Renal pelvis (tissue), 4 donors: ENCODE results near the gene WNT5B. TPM values are rescaled to one million over a fixed set of nuclear protein-coding genes. Genes with fewer than 3 reads are reported as not detected.
A peak's percentile ranks its signal among the peaks of the same experiment; 100 is the strongest.
"Not testable (repeated sequence)": the region's sequence is repeated elsewhere in the genome, so short reads cannot be mapped to it uniquely, and the experiment has no call there.

ENCODE experiments used
- DNase-seq: peaks from one replicate; pipeline ENCODE4 v3.0.0-alpha.2; 2013
- polyA plus RNA-seq, 3 donors: library from polyadenylated mRNA; unstranded; fragments of 120-200 nt; gene quantifications; one replicate each; pipeline ENCODE4 v1.2.1, GENCODE V29; 2013; ENCODE audit not compliant: insufficient read length in 3 of 3

Gene WNT5B
- polyA plus RNA-seq, 3 donors = 5.6 to 8.1 (median 6.4) TPM

DNA sequence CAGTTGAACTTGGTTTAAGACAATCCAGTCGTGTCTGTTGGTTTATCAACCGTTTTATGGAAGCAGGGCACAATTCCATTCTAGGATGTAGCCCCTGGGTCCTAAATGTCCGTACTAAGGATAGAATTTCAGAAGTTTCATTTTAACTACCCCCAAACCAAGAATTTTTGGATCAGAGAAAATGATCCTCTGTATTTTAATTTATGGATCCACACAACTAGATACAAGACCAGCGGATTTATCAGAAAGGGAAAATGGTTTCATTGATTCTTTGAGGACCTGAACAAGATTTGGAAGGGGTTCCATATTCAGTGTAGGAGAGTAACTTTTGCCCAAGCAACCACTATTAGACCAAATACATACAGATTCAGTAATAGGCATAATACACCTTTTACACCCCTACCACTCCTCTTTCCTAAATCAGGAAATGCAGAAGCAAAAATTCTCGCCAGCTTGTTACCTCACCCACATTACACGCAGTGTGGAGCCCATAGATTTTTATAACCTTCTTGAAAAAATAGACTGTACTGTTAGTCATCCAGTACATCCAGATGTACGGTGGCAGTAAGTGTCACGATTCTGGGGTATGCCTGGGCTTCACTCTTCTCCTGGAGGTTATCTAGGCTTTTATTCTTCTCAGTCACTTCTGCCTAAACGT lies 33.2 kb upstream of the WNT5B start:
- no peak for DNase-seq

DNA sequence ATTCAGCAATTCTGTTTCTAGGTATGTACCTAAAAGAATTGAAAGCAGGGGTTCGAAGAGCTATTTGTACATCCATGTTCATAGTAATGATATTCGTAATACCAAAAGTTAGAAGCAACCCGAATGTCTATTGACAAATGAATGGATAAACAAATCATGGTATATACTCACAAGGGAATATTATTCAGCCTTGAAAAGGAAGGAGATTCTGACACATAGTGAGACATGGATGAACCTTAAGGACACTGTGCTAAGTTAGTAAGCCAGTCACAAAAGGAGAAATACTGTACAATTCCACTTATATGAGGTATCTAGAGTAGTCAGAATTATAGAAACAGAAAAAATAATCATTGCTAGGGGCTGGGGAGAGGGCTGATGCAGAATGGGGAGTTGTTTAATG lies 30.3 kb upstream of the WNT5B start:
- DNase-seq = no peak

DNA sequence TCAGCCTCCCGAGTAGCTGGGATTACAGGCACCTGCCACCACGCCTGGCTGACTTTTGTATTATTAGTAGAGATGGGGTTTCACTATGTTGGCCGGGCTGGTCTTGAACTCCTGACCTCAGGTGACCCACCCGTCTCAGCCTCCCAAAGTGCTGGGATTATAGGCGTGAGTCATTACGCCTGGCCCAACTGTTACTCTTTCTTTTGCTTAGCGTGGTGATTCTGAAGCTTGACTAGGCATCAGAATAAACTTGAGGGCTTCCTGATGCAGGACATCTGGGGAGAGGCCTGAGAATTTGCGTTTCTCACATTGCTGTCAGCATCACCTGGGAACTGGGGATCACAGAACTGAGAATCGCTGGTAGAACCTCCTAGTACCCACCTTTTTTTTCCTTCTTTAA lies 26.3 kb upstream of the WNT5B start:
- DNase-seq = not testable (repeated sequence)

DNA sequence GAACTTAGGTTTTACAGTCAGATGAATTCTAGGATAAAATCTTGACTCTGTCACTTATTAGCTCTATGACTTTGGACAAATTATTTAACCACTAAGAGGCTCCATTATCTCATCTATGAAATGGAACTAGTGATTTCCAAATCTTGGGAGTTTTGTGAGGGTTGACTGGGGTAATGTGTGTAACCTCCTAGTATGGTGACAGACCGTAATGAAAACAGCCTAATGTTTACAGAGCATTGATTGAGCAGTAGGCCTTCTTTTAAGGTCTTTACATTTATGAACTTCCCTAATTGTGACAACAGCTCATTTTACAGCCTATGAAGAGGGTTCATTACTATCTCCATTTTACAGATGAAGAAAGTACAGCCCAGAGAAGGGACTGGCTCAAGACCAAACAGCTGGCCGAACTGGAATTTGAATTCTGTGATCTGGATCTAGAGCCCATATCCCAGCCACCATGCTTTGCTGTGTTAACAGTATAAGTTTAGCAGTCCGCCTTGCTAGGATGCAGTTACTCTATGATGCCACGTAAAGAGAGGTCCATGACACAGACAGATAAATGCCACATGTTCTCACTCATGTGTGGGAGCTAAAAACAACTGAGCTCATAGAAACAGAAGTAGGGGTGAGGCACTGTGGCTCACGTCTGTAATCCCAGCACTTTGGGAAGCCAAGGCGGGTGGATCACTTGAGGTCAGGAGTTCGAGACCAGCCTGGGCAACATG lies 25.6 kb upstream of the WNT5B start:
- no peak for DNase-seq

DNA sequence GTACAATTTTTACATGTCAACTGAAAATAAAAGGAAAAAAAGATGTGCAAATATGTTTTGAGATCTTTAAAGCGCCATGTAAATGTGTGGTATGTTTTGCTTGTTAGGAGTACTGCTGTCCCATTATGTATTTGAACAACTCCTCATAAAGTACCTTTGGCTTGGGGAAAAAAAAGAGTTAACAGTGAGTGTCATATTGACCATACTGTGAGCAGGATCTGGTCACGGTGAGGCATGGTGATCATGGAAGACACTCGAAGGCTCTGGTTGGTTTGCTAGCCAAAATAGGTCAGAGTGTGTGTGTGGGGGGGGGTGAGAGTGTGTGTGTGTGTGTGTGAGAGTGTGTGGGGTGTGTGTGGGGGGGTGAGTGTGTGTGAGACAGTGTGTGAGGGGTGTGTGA lies 24.6 kb upstream of the WNT5B start:
- DNase-seq = no peak

DNA sequence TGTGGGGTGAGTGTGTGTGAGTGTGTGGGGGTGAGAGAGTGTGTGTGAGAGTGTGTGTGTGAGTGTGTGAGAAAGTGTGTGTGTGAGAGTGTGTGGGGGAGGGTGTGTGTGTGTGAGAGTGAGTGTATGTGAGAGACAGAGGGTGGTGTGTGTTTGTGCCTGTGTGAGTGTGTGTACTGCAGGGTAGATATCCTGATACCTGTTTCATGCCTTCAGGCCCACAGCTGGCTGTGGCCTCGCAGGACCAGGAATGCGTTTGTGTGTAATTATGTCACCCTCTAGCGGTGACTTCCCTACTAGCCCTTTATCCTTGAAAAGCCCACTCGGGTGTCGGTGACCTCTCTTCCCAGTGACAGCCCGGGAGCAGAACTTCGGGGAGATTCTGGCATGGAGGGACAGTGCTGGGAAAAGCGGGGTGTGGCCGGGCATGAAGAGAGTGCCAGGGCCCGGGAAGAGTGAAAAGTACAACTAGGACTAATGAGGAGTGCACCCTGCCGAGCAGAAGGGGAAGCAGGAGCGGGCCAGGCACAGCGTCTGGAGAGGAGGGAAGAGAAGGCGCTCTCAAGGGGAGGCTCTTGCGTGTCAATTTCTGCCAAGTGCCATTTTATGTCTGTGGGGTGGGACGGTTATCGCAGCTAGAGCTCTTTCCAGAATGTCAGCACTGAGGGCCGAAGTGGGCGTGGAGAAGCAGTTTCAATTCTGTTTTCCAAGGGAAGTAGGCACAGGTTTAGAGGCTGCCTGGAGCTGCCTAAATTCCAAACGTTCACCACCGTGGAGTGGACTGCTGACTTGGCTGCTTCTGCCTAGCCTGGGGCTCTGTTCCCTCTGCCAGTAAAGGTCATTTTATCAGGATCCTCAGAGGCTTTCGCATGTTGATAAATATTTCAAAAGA lies 23.7 kb upstream of the WNT5B start:
- DNase-seq = peak; percentile 87

DNA sequence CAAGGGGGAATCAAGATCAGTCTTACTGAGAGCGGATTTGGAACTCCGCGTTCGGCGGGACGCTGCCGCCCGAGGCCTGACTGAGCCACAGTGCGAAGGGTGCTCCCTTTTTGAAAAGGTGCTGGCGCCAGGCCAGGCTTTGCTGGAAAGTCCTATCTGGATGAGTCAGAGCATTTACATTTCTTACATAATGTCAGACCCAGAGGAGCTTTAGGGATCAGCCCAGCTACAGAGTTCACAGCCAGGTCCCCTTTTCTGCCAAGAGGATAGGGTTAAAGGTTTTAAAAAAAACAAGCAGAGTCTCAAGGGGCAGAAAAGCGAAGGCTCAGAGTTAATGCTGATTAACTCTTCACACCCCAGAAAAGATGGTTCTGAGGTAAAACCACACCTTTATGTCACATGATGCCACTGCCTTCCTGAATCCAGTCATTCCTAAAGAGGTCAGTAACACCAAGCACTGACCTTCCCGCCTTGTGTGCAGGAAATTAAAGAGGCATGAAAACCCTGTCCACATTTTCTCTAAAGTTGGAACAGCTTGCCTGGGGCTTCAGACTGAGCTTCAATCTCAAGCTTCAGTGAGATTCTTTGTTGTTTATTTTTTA lies 22.9 kb upstream of the WNT5B start:
- no peak for DNase-seq

DNA sequence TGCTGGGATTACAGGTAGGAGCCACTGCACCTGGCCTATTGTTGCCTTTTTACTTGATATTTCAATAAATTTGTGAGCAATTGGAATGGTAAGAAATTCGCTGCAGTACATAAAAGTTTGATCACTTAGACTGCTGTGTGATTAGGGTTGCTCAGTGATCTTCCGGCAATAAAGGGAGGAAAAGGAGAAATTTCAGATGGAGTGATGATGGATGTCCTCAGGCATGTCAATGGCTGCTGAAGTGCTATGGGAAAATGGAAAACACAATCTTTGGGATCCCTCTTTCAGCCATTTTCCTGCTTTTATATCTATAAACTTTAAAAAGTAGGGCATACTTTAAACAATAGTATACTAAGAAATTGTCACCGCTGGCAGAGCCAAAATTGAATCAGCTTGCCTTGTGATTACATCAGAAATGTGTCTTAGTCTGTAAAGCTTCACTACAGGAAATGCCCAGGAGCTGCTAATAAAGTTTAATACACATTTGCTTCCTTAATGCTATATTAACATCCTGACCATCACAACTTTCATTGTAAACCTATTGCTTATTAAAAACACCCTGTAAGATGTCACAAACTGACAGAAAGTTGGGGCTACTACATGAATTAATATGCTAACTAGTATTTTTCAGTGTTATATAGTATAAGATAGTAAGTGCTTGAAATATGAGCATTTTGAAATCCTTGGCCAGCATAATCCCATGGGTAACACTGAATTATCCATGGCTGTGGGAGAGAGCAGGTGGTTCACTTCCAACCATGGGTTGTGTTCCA lies 20.9 kb upstream of the WNT5B start:
- DNase-seq = no peak

DNA sequence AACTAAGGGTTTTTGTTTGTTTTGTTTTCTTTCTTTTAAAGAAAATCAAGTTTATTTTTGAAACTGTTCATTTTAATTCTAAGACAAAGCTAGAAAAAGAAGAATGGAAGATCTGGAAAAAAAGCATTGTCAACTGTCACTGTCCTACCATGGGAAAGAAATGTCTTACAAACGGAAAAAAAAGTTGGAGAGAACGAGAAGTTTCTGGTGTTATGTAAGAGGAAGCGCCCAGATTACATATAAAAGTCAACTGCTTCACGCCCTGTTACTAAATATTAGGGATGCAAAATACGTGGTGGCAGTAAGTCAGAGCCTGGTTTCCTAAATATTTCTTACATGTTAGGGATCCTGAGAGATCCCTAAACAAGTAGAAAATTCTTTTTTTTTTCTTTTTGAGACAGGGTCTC lies 20.3 kb upstream of the WNT5B start:
- DNase-seq = no peak

DNA sequence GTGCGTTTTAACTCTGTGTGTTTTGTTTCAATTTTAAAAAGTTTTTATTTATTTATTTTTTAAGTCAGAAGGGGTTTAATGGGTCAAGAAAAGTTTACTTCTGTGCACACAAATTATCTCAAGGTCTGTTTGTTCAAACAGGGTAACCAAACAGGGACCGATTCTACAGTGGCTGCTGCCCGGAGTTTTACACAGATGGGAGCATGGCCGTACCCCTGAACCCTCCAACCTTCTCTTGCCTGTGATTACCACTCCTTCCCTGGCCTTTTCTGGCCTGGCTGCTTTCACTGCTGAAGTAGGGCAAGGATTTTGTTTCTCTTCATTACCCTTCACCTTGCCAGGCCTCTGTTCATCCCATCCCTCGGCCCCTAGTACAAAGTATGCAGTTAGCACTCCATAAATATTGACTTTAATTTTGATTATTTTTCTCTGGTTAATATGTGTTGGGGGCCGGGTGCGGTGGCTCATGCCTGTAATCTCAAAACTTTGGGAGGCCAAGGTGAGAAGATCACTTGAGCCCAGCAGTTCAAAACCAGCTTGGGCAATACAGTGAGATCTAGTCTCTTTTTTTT lies 18.9 kb upstream of the WNT5B start:
- no peak for DNase-seq

DNA sequence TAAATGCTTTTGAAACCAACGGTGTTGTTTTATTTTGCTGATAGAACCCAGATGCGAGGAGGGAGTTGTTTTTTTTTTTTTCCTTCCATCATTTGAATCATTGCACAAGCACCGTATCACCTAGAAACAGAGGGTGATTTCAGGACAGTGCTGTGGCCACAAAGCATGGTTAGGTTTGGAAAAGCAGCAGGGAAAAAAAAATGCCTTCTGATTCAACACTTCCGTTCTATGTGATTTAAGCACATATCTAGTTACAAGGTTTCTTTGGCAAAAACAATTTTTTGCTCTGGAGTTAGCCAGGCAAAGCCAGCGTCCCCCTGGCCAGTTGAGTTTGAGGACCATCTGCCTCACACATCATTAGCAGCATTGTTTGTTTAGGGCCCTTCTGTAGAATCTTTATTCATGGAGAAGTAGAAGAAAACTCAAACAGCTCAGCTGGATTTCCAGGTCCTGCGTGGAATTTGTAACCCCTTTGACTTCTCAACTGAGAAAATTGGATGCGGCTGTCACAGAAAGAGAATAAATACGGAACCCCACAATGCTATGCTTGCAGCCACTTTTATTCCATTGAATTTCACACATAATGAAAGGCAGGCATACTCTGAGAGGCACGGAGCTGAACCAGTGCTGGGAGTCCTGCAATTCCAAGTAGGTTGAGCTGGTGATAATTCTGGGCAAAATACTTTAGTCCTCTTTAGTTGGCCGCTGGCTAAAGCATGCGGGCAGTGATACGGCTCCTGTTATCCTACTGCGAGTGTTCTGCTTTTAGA lies 17.0 kb upstream of the WNT5B start:
- no peak for DNase-seq

DNA sequence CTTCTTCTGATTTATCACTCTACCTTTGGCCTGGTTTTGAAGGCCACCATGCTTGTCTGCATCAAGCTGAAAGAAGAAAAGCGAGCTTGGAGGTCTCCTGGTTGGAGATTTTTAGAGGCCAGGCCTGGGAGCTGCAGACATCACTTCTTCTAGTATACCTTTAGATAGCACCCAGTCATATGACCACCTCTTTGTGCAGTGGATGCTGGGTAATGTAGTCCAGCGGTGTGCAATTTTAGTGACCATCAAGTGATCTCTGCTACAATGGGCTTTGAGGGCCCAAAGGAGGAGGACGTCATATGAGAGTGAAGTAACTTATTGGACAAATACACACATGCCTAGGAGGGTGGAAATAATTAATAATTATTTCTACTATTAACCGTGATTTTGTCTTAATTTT lies 15.2 kb upstream of the WNT5B start:
- DNase-seq = no peak

DNA sequence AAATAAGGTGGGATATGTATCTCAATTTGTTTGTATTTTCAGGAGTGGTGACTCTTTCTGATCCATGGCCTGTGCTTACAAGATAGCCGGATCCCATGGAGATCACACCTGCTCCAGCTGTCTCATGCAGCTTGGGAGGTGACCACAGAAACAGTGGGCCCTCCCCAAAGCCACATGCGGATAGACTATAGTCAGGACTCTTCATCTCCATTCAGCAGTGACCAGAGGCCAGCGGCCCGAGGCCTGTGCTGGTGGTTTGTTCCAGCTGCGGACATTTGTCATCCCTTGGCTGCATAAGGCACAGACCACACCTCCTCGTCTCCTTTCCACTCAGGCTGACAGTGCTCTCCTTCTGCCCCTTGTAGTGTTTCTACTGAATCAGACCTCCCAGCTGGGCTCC lies 14.7 kb upstream of the WNT5B start:
- DNase-seq = no peak

DNA sequence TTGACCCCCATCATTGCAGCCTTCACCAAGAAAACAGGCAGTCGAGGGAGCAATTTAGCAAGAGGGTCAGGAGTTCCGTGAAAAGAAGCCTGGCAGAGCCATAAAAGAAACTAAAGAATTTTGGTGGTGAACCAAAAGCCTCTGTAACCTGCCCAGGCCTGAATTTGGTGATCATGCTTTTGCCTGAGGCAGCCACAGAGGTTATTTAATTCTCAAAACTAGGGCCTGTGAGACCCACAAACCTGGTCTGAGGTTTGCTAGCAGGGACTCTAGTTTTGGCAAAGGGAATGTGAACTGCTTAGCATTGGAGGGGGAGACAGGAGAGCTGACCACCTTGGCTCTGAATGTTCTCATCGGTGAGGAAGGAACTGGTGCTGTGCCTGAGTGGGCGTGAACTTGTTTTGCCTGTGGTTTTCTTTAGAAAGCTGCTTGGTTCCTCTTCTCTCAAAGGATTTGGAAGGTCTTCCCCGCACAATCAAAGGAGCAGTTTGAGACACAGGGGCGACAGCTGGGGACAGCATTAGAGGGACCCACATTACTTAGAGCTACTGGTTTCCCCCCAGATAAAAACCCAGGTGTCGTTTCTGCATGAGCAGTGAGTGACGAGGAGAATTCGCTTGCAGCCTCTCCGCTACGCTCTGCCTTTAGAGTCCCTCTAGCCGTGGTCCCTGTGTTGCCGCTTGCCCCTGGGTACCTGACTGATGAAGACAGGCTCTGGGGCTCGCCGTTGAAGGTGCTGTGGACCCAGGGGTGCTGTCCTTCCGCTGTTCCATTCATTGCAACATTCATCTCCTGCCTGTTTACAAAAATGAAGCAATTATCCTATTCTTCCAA lies 12.6 kb upstream of the WNT5B start:
- no peak for DNase-seq

DNA sequence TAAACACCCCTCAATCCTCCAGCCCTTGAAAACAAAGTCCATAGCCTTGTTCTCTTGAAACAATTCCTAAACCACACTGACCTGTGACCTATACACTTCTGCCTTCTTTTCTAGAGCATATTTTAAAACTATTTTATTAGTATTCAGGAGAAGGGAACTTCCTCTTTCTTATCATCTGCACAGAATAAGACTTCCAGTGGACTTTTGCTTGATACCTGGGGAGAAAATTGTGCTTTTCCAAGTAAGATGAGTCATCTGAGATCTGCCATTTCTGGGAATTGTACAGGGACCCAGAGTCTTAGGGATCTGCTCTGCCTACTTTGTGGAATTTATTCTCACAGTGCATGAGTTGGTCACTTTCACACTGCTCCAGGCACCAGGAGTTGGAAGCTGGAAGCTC lies 10.5 kb upstream of the WNT5B start:
- no peak for DNase-seq

DNA sequence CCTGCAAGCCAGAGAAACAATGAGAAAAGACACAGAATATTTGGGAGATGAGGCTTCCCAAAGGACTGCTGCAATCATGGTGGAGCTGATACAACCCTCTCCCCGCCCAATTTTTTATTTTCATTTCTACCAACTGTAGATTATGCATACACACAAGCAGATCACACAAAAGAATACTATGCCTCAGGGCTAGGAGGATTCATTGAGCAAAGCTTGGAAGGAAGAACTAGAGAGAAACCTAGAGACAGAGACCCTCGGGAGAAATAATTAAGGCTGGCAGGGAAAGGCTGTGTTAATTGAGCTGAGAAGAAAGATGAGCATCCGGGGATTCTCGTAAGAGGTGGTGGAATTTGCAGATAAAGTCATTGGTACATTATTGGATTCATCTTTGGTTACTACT lies 9.9 kb upstream of the WNT5B start:
- DNase-seq = no peak

DNA sequence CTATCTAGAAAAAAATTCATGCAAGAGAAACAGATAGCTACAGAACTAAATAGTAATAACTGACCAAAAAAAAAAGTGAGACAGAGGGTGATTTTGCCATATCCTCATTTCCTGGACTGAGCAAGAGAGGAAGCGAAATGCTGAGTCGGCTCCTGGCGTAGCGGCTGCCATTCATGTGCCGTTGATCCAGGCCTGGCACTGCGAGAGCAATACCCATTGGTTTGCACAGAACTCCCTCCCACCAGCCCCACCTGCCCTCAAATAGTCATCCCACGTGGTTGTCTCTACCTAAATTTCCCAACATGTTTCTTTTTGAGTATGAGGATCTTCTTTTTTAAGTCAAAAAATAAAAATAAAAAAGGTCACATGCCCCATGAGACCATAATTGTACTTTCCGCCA lies 9.4 kb upstream of the WNT5B start:
- DNase-seq = no peak

DNA sequence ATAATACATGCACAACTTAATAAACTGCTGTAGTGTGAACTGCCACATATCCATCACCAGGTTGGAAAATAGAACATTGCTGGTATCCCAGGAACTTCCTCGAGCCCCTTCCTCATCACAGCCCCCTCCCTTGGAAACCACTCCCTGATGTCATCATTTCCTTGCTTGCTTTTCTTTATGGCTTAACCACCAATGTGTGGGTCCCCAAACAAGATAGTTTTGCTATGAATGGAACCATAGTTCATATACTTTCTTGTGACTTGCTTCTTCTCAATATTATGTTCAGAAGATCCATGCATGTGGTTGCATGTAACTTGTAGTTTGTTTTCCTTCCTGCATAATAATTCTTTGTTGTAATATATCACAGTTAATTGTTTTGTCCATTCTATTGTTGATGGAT lies 8.9 kb upstream of the WNT5B start:
- no peak for DNase-seq

DNA sequence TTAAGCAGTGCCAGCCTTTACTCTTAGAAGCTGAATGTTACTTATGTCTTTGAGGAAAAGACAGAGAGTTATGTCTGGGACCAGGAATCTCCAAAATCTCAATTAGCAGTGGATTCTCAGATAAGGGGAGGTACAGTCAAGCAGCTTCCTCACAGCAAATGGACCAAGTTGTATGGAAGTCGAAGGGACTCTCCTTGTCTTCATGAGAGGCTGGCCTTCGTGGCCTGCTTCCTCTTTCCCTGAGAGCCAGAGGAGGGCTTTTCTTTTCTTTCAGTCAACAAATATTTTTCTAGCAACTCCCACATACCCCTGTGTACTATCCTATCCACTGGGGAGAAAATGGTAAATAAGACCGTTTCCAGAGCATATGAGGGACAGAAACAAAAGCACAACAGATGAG lies 6.6 kb upstream of the WNT5B start:
- no peak for DNase-seq
